WERI-Rb-1 (cell line): ENCODE data around the gene NR3C1.

ENCODE experiments used
- DNase-seq: peaks from one replicate; pipeline ENCODE4 v3.0.0-alpha.2; 2020
- H3K27ac ChIP-seq: fragments of 250-450 bp; sonication (Bioruptor Pico); 2 replicates; pipeline ENCODE4 v1.5.1; 2020; ENCODE audit warnings: mild to moderate bottlenecking, moderate library complexity
- H3K27me3 ChIP-seq: fragments of 250-450 bp; sonication (Bioruptor Pico); 2 replicates; pipeline ENCODE4 v1.5.1; 2021; ENCODE audit warnings: mild to moderate bottlenecking, low read depth, moderate library complexity; ENCODE audit not compliant: insufficient read depth, severe bottlenecking
- H3K36me3 ChIP-seq: fragments of 250-450 bp; sonication (Bioruptor Pico); 2 replicates; pipeline ENCODE4 v1.5.1; 2020; ENCODE audit warnings: mild to moderate bottlenecking, moderate library complexity
- H3K4me3 ChIP-seq: 2 replicates; pipeline ENCODE4 v1.5.1; 2011; ENCODE audit warnings: low read depth, mild to moderate bottlenecking, control low read depth, low read length
- H3K9me3 ChIP-seq: fragments of 250-450 bp; sonication (Bioruptor Pico); 2 replicates; pipeline ENCODE4 v1.5.1; 2021; ENCODE audit warnings: mild to moderate bottlenecking, moderate library complexity; ENCODE audit not compliant: severe bottlenecking
- TF ChIP-seq, protein P1 (sequence below): IDR thresholded peaks from 2 replicates; pipeline ENCODE4 v1.5.1; 2011; ENCODE audit warnings: low read depth, mild to moderate bottlenecking, control low read depth, inconsistent platforms, low read length

NR3C1 gene

DNA sequence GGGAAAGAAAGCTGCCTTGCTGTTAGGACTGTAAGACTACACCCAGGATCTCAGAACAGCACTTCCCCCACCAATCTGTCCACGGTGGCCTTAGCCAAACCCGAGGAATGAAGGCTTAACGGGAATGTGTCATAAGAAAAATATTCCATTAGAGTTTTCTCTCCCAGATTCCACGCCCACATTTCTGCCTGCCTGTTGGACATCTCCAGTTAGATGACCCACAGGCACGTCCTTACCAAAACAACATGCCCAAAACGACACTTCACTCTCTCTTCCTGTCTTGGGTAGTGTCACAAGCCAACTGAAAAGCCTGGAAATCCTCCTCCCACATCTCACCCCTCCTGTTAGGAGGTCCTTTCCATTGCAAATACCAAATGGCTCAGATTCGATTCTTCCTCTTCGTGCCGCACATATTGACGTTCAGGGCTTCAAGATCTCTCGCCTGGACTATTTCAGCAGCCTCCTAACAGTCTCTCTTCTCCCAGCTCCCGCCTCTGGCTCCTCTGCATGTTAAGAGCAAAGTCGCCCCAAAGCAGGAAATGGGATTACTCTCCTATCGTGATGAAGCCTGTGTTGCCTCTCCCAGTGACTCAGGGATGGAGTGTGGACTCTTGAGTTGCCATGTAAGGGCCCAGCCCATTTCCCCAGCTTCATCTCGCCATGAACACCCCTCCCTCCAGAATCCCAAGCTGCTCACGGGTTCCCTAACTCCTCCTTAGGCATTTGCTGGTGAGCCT is 159.3 kb downstream of the NR3C1 start:
- TF ChIP-seq, protein P1, sequence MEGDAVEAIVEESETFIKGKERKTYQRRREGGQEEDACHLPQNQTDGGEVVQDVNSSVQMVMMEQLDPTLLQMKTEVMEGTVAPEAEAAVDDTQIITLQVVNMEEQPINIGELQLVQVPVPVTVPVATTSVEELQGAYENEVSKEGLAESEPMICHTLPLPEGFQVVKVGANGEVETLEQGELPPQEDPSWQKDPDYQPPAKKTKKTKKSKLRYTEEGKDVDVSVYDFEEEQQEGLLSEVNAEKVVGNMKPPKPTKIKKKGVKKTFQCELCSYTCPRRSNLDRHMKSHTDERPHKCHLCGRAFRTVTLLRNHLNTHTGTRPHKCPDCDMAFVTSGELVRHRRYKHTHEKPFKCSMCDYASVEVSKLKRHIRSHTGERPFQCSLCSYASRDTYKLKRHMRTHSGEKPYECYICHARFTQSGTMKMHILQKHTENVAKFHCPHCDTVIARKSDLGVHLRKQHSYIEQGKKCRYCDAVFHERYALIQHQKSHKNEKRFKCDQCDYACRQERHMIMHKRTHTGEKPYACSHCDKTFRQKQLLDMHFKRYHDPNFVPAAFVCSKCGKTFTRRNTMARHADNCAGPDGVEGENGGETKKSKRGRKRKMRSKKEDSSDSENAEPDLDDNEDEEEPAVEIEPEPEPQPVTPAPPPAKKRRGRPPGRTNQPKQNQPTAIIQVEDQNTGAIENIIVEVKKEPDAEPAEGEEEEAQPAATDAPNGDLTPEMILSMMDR, result no peak
- no peaks in the 10 kb centered on the region for H3K27me3 ChIP-seq
- H3K9me3 ChIP-seq, result no peaks in the 10 kb centered on the region
- H3K36me3 ChIP-seq, result no peaks in the 10 kb centered on the region
- no peak overlapping the region for H3K27ac ChIP-seq
- no peak overlapping the region for H3K4me3 ChIP-seq
- no peak for DNase-seq

DNA sequence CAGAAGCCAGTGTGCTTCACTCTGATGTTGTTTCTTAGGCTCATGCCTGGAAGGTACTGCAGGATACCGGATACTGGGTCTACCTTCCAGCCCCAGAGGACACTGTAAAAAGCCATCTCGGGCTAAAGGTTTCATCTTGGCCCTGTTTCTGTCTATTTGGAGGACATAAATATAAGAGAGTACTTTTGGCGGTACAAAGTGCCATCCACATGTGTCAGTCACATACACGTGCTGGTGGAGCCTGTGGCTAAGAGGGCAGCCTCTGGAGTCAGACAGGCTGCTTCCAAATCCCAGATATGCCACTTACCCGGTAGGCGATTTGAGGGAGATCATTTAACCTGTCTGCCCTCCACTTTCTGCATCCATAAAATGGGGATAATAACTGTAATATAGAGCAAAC is 160.4 kb downstream of the NR3C1 start:
- Histone ChIP-seq H3K27me3 (no peaks in the 10 kb centered on the region), H3K9me3 (no peaks in the 10 kb centered on the region), H3K36me3 (no peaks in the 10 kb centered on the region), H3K27ac (no peak overlapping the region), H3K4me3 (no peak overlapping the region)
- TF ChIP-seq, protein P1, result no peak
- DNase-seq, result no peak

DNA sequence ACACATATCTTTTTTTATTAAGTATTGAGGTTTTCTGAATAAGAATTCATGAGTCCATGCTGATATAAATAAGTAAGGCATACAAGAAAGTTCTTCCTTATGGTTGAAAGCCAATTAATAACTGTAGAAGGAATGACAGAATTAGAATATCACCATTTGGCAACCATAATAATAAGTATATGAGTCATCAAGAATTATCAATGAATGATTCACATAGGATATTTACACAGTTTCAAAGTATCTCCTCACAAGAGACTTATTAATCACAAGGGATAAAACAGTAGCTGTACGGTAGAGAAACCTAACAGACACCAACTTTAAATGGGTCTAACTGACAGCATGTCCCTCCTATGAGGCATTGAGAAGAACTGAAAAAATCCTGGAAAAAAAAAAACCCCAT is 161.6 kb downstream of the NR3C1 start:
- Histone ChIP-seq H3K27ac (no peak overlapping the region), H3K9me3 (no peaks in the 10 kb centered on the region), H3K36me3 (no peaks in the 10 kb centered on the region), H3K4me3 (no peak overlapping the region), H3K27me3 (no peaks in the 10 kb centered on the region)
- no peak for DNase-seq
- TF ChIP-seq, protein P1, result no peak

DNA sequence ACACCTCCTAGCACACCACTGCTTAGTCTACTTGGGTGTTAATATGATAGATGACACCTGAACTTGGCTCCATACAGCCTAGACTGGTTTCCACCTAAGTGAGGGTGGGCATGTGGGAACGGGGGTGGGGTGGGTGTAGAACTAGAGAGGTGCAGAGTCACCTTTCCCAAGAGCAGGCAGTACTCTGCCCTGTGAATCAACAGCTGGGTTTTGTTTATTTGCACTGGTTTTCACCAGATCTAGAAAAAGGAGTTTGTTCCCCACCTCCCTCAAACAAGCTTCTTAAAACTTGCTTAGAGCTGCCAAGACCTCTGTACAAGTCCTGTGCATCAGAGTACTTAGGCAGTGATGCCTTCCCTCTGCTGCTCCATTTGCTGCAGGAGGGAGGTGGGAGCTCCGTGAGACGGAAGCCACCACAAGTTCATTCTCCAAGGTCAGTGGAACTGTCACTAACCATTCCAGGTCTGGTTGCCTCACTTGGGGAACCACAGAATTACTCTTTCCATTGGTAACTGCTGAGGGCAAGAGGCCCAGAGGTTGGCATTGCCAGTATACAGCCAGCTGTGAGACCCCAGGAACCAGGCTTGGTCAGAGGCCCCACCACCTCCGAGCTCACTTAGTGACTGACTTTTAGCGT is 163.5 kb downstream of the NR3C1 start:
- no peak for DNase-seq
- Histone ChIP-seq H3K36me3 (no peaks in the 10 kb centered on the region), H3K27ac (no peak overlapping the region), H3K27me3 (no peaks in the 10 kb centered on the region), H3K4me3 (no peak overlapping the region), H3K9me3 (no peaks in the 10 kb centered on the region)
- TF ChIP-seq, protein P1, result no peak

DNA sequence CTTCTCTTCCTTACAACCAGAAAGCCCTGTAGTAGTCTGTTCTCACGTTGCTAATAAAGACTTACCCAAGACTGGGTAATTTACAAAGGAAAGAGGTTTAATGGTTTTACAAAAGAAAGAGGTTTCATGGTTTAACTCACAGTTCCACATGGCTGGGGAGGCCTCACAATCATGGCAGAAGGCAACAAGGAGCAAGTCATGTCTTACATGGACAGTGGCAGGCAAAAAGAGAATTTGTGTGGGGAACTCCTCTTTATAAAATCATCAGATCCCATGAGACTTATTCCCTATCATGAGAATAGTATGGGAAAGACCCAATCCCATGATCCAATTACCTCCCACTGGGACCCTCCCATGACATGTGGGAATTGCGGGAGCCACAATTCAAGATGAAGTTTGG is 164.9 kb downstream of the NR3C1 start:
- DNase-seq, result no peak
- H3K27ac ChIP-seq, result no peak overlapping the region
- no peaks in the 10 kb centered on the region for H3K27me3 ChIP-seq
- no peak overlapping the region for H3K4me3 ChIP-seq
- TF ChIP-seq, protein P1, result no peak
- H3K9me3 ChIP-seq, result no peaks in the 10 kb centered on the region
- no peaks in the 10 kb centered on the region for H3K36me3 ChIP-seq
